MM.1S (cell line): ENCODE measurements around the gene MON2.

Experiments used
- EZH2 ChIP-seq: fragments of 300-600 bp; sonication (generic); optimal IDR thresholded peaks from 2 replicates; pipeline ENCODE3; 2017; ENCODE audit warnings: low read depth, mild to moderate bottlenecking, antibody characterized with exemption, low read length, mixed read lengths
- EZH2phosphoT487 ChIP-seq: fragments of 300-600 bp; sonication (generic); IDR thresholded peaks from 2 replicates; pipeline ENCODE4 v1.6.1; 2018; ENCODE audit warnings: antibody characterized with exemption, low read length
- TF ChIP-seq, protein P1 (sequence below): fragments of 300-600 bp; sonication (generic); IDR thresholded peaks from 2 replicates; pipeline ENCODE4 v1.5.1; 2016; ENCODE audit warnings: antibody characterized with exemption, low read length, mixed read lengths

GRCh38 chr12:62618319-62618718 is 151.7 kb downstream of the MON2 start:
- TF ChIP-seq EZH2 (no peak), EZH2phosphoT487 (no peak)
- TF ChIP-seq, protein P1, sequence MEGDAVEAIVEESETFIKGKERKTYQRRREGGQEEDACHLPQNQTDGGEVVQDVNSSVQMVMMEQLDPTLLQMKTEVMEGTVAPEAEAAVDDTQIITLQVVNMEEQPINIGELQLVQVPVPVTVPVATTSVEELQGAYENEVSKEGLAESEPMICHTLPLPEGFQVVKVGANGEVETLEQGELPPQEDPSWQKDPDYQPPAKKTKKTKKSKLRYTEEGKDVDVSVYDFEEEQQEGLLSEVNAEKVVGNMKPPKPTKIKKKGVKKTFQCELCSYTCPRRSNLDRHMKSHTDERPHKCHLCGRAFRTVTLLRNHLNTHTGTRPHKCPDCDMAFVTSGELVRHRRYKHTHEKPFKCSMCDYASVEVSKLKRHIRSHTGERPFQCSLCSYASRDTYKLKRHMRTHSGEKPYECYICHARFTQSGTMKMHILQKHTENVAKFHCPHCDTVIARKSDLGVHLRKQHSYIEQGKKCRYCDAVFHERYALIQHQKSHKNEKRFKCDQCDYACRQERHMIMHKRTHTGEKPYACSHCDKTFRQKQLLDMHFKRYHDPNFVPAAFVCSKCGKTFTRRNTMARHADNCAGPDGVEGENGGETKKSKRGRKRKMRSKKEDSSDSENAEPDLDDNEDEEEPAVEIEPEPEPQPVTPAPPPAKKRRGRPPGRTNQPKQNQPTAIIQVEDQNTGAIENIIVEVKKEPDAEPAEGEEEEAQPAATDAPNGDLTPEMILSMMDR: no peak
